Measurements from ENCODE around the gene SERPINA4. TPM values are rescaled to one million over a fixed set of nuclear protein-coding genes. Genes with fewer than 3 reads are reported as not detected.

Gene SERPINA4
- total and polyA plus RNA-seq, 2 experiments from 2014 or later = not detected

- Histone ChIP-seq H3K79me2 (replicated peaks; ENCODE audit: insufficient read depth) (no peaks in the 10 kb centered on the region), H3K9me2 (ENCODE audit: insufficient read depth) (no peaks in the 10 kb centered on the region), H4K20me1 (replicated peaks; ENCODE audit: insufficient read depth) (no peaks in the 10 kb centered on the region), H3K27ac (ENCODE audit: low read depth) (no peak overlapping the region), H3K36me3 (ENCODE audit: insufficient read depth) (no peaks in the 10 kb centered on the region), H3K4me1 (ENCODE audit: insufficient read depth) (no peaks in the 10 kb centered on the region), H3K4me3 (no peak overlapping the region), H3K27me3 (ENCODE audit: insufficient read depth) (no peaks in the 10 kb centered on the region), H2AFZ (no peak overlapping the region; the same call in 1 of the 2 replicates), H3K4me2 (no peak overlapping the region), H3F3A (replicated peaks; ENCODE audit: low read depth) (no peaks in the 10 kb centered on the region)
- peaks cover 7% of the 10 kb centered on the region for H3K27me3 Mint-ChIP-seq (ENCODE audit: insufficient read depth, low read depth, poor library complexity)
- H3K9me3 Mint-ChIP-seq = peaks cover 7% of the 10 kb centered on the region
- ATAC-seq (no peak), DNase-seq (ENCODE audit: low spot score) (no peak)
- H3K4me3 Mint-ChIP-seq = no peak overlapping the region
- no peak overlapping the region for H3K27ac Mint-ChIP-seq
- H3K4me1 Mint-ChIP-seq = peaks cover 13% of the 10 kb centered on the region
- no peak for TF ChIP-seq ETS1 (IDR thresholded peaks at IDR 0.05)
- H3K36me3 Mint-ChIP-seq (ENCODE audit: low read depth) = no peaks in the 10 kb centered on the region; the same call in 1 of the 3 replicates
These were observed 41.5 kb downstream of the SERPINA4 start for GRCh38 chr14:94602722-94603121.

GRCh38 chr14:94605361-94605760 lies 44.1 kb downstream of the SERPINA4 start:
- no peaks in the 10 kb centered on the region for H3K9me2 ChIP-seq (ENCODE audit: insufficient read depth)
- Mint-ChIP-seq H3K36me3 (ENCODE audit: low read depth) (no peaks in the 10 kb centered on the region; the same call in 2 of the 3 replicates), H3K4me1 (no peaks in the 10 kb centered on the region), H3K27ac (no peak overlapping the region), H3K27me3 (ENCODE audit: insufficient read depth, low read depth, poor library complexity) (peaks cover 4% of the 10 kb centered on the region), H3K9me3 (peaks cover 8% of the 10 kb centered on the region), H3K4me3 (no peak overlapping the region)
- H3K36me3 ChIP-seq (ENCODE audit: insufficient read depth) = no peaks in the 10 kb centered on the region
- no peak overlapping the region for H3K4me2 ChIP-seq
- ATAC-seq (no peak), DNase-seq (ENCODE audit: low spot score) (no peak)
- H3F3A ChIP-seq (replicated peaks; ENCODE audit: low read depth) = no peaks in the 10 kb centered on the region
- no peaks in the 10 kb centered on the region for H3K79me2 ChIP-seq (replicated peaks; ENCODE audit: insufficient read depth)
- no peak overlapping the region for H2AFZ ChIP-seq
- no peaks in the 10 kb centered on the region for H3K27me3 ChIP-seq (ENCODE audit: insufficient read depth)
- H3K27ac ChIP-seq (ENCODE audit: low read depth) = no peak overlapping the region
- no peaks in the 10 kb centered on the region for H4K20me1 ChIP-seq (replicated peaks; ENCODE audit: insufficient read depth)
- no peaks in the 10 kb centered on the region for H3K4me1 ChIP-seq (ENCODE audit: insufficient read depth)
- H3K4me3 ChIP-seq = no peak overlapping the region
- TF ChIP-seq REST (IDR thresholded peaks at IDR 0.05; ENCODE audit: unreplicated experiment) = no peak
- TF ChIP-seq CREB1 (CRISPR knock-in tag; IDR thresholded peaks at IDR 0.05; ENCODE audit: low read depth) = no peak
- TF ChIP-seq CTCF (conservative IDR thresholded peaks at IDR 0.05; ENCODE audit: low read depth in 2 of 2) = no peak
- TF ChIP-seq EZH2 (IDR thresholded peaks at IDR 0.05; ENCODE audit: low read depth, unreplicated experiment) = no peak
- TF ChIP-seq POLR2AphosphoS5 (IDR thresholded peaks at IDR 0.05; ENCODE audit: low read depth) = no peak
- no peak for TF ChIP-seq STAT1 (IDR thresholded peaks at IDR 0.05; ENCODE audit: unreplicated experiment)
- no peak for TF ChIP-seq ZNF331 (CRISPR knock-in tag; IDR thresholded peaks at IDR 0.05; ENCODE audit: low read depth)
- TF ChIP-seq EZH2phosphoT487 (IDR thresholded peaks at IDR 0.05; ENCODE audit: unreplicated experiment) = no peak
- no peak for TF ChIP-seq ZNF114 (CRISPR knock-in tag; IDR thresholded peaks at IDR 0.05)
- TF ChIP-seq ETS1 (IDR thresholded peaks at IDR 0.05) = no peak

Data from GM23338 (cell line).